Ishikawa (cell line): ENCODE measurements around the gene PACRGL.

ENCODE experiments used
- CEBPB ChIP-seq: IDR thresholded peaks from 2 replicates; pipeline ENCODE4 v1.6.1; 2012
- CREB1 ChIP-seq: IDR thresholded peaks from 2 replicates; pipeline ENCODE4 v1.6.1; 2012; ENCODE audit warnings: low read depth
- EGR1 ChIP-seq: IDR thresholded peaks from 2 replicates; pipeline ENCODE4 v1.6.1; 2012
- EP300 ChIP-seq: IDR thresholded peaks from 2 replicates; pipeline ENCODE4 v1.6.1; 2012; ENCODE audit warnings: borderline replicate concordance
- FOXM1 ChIP-seq: IDR thresholded peaks from 2 replicates; pipeline ENCODE4 v1.6.1; 2012; ENCODE audit warnings: low read depth, borderline replicate concordance
- NFIC ChIP-seq: IDR thresholded peaks from 2 replicates; pipeline ENCODE4 v1.6.1; 2012
- RAD21 ChIP-seq: IDR thresholded peaks from 2 replicates; pipeline ENCODE4 v1.6.1; 2012; ENCODE audit warnings: low read depth
- TAF1 ChIP-seq: IDR thresholded peaks from 2 replicates; pipeline ENCODE4 v1.6.1; 2012; ENCODE audit warnings: low read depth, mild to moderate bottlenecking
- TCF12 ChIP-seq: IDR thresholded peaks from 2 replicates; pipeline ENCODE4 v1.6.1; 2012; ENCODE audit warnings: low read depth
- TEAD4 ChIP-seq: IDR thresholded peaks from 2 replicates; pipeline ENCODE4 v1.6.1; 2012
- YY1 ChIP-seq: IDR thresholded peaks from 2 replicates; pipeline ENCODE4 v1.6.1; 2012; ENCODE audit warnings: low read depth
- ZBTB7A ChIP-seq: IDR thresholded peaks from 2 replicates; pipeline ENCODE4 v1.6.1; 2012; ENCODE audit warnings: low read depth
- TF ChIP-seq, protein P1 (sequence below): IDR thresholded peaks from 2 replicates; pipeline ENCODE4 v1.6.1; 2012
- TF ChIP-seq, protein P2 (sequence below): IDR thresholded peaks from 2 replicates; pipeline ENCODE4 v1.6.1; 2012; ENCODE audit warnings: low read depth, mild to moderate bottlenecking
- TF ChIP-seq, protein P3 (sequence below): IDR thresholded peaks from 2 replicates; pipeline ENCODE4 v1.6.1; 2012

The PACRGL gene

DNA sequence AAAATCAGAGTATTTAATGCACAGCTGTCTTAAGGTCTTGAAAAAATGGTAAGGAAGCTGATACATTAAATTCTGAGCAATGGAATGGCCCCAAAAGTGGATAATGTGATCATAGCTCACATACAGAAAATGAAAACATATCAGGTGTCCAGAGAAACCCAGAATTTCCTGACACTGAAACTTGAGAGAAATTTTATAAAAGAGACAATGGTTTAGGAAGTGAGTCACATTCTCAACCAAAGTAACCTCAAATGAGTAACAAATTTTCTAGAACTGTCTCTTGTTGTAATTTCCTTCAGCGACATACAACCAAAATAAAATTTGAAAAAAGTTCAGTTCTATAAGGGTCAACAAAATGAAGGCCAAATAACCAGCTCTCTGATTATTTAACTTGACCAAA lies 37.4 kb upstream of the PACRGL start:
- TF ChIP-seq YY1 (no peak), TEAD4 (no peak), EP300 (no peak), CREB1 (no peak), CEBPB (no peak), ZBTB7A (no peak), TCF12 (no peak), FOXM1 (no peak), EGR1 (no peak), NFIC (no peak)
- TF ChIP-seq, protein P1, sequence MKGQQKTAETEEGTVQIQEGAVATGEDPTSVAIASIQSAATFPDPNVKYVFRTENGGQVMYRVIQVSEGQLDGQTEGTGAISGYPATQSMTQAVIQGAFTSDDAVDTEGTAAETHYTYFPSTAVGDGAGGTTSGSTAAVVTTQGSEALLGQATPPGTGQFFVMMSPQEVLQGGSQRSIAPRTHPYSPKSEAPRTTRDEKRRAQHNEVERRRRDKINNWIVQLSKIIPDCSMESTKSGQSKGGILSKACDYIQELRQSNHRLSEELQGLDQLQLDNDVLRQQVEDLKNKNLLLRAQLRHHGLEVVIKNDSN, result no peak
- TF ChIP-seq, protein P2, sequence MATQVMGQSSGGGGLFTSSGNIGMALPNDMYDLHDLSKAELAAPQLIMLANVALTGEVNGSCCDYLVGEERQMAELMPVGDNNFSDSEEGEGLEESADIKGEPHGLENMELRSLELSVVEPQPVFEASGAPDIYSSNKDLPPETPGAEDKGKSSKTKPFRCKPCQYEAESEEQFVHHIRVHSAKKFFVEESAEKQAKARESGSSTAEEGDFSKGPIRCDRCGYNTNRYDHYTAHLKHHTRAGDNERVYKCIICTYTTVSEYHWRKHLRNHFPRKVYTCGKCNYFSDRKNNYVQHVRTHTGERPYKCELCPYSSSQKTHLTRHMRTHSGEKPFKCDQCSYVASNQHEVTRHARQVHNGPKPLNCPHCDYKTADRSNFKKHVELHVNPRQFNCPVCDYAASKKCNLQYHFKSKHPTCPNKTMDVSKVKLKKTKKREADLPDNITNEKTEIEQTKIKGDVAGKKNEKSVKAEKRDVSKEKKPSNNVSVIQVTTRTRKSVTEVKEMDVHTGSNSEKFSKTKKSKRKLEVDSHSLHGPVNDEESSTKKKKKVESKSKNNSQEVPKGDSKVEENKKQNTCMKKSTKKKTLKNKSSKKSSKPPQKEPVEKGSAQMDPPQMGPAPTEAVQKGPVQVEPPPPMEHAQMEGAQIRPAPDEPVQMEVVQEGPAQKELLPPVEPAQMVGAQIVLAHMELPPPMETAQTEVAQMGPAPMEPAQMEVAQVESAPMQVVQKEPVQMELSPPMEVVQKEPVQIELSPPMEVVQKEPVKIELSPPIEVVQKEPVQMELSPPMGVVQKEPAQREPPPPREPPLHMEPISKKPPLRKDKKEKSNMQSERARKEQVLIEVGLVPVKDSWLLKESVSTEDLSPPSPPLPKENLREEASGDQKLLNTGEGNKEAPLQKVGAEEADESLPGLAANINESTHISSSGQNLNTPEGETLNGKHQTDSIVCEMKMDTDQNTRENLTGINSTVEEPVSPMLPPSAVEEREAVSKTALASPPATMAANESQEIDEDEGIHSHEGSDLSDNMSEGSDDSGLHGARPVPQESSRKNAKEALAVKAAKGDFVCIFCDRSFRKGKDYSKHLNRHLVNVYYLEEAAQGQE, result no peak
- TF ChIP-seq, protein P3, sequence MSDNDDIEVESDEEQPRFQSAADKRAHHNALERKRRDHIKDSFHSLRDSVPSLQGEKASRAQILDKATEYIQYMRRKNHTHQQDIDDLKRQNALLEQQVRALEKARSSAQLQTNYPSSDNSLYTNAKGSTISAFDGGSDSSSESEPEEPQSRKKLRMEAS, result no peak

DNA sequence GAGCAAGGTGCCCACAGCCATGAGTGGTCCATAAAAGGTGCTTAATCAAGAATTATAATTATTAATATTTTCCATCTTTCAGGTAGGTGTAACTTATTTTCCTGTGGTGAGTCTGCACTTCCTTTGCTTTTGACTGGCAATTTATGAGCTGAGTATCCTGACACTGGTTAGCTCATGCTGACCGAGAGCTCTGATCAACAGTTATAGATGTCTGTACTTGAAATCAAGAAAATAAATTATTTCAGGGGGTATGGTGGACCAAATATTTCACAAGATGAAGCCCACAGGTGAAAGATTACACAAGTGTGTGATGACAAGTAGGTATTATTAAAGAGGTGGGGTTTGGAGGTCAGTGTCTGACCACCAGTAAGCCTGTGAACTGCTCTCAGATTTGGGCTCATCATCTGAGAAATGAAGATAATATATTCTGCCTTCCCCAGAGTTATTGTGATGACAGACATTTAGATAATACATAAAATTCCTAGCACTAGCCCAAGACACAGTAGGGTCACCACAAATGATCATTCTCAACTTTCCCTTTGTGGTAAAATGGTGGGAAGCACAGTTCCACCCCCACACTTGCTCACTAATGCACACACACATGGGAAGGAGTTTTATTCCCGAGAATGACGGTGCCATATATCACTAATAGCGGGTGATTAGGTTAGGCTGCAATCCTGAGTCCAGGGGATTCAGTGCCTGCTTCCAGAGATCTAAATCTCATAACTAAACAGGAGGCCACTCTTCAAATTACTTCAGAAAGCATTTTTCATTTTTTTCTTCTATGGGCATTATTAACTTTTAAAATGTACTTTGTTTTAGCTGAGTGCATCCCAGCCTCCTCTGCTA lies 34.0 kb upstream of the PACRGL start:
- TF ChIP-seq, protein P3, result no peak
- TF ChIP-seq TAF1 (no peak), EP300 (no peak), YY1 (no peak)
- TF ChIP-seq, protein P1, result no peak

DNA sequence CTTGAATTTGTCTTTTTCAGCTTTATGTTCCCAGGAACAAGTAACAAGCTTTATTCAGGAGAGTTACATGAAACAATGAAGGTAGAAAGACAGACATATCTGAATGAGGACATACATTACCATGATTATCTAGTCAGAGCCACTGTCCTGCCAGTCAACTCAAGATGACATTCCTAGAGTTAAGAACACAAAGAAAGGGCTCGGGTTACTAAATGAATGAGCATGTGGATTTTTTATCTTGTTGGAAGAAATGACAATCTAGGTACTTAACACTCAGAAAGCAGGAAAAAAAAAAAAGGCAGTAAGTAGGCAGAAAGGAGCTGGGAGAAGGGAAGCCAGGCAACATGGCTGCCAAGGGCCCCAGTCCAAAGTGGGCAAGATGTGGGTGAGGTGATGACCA lies 28.0 kb upstream of the PACRGL start:
- no peak for TF ChIP-seq TAF1
- TF ChIP-seq FOXM1, result no peak
- no peak for TF ChIP-seq CEBPB
- no peak for TF ChIP-seq NFIC
- TF ChIP-seq EGR1, result no peak

DNA sequence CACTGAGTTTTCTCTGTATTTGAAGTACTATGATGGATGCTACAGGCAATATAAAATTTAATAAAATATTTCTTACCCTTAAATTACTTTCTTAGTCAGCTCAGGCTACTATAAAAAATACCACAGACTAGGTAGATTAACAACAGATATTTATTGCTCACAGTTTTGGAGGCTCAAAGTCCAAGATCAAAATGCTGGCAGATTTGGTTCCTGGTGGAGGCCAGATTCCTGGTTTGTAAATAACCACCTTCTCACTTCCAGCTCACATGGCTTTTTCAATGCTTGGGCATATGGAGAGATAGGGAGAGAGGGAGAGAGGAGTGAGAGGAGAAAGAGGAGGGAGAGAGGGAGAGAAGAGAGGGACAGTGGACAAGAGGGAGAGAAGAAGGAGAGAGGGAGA lies 24.5 kb upstream of the PACRGL start:
- TF ChIP-seq, protein P2, result no peak
- TF ChIP-seq, protein P1, result no peak
- TF ChIP-seq NFIC, result no peak
- TF ChIP-seq FOXM1, result no peak
- TF ChIP-seq CREB1, result no peak
- TF ChIP-seq CEBPB, result no peak

DNA sequence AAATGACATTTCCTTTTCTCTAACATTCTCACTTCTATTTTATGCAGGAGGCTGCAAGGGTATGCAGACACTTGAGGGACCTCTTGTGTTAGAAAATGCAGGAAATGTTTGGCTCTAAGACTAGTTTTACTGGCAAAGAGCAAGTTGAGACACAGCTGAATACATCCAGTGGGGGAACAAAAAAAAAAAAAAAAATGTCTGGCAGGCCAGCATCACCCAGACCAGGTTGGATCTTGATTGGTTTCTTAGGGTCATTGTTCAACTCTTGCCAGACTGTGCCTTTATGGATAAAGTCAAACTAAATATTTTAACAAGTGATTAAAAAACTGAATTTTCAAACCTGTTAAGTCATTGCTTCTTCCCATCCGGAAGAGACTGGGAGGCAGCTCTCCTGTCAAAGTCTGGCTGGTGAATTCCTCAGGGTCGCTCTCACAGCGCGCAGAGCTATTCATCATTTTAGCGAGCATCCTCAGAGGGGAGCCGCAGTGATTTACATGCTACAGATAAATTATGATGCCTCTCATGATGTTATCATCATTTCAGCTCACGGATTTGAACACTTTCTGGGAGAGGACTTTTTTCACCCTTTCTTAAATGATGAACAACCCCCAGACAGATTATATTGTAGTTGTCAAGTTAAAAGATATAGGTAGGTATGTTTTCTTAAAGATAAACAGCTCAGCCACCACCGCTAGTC lies 23.6 kb upstream of the PACRGL start:
- TF ChIP-seq NFIC, result no peak
- TF ChIP-seq ZBTB7A, result no peak
- TF ChIP-seq TEAD4, result no peak
- TF ChIP-seq, protein P2, result no peak
- TF ChIP-seq EGR1, result no peak
- no peak for TF ChIP-seq TAF1
- TF ChIP-seq, protein P1, result no peak
- TF ChIP-seq YY1, result no peak
- TF ChIP-seq RAD21, result no peak
- TF ChIP-seq TCF12, result no peak
- no peak for TF ChIP-seq FOXM1
- TF ChIP-seq CREB1, result no peak
